Measurements from ENCODE around the gene GEMIN8. TPM values are rescaled to one million over a fixed set of nuclear protein-coding genes. Genes with fewer than 3 reads are reported as not detected.

GEMIN8 gene
- total RNA-seq, 2 donors from 2014 or later = 18.4 to 34.9 TPM

GRCh38 chrX:13966071-13966792 lies 63.5 kb downstream of the GEMIN8 start:
- Histone ChIP-seq H3K27ac (no peak overlapping the region), H3K27me3 (no peaks in the 10 kb centered on the region), H3K9me3 (no peaks in the 10 kb centered on the region), H3K4me3 (no peak overlapping the region), H3K36me3 (replicated peaks in 1 of 2; ENCODE audit: insufficient read depth in 1 of 2, low read depth in 2 of 2) (no peaks in the 10 kb centered on the region), H3K4me1 (no peaks in the 10 kb centered on the region)
- WGBS, 2 donors = 78 to 85% methylated on average over 9 to 10 of the region's 10 CpGs
- no peak for ATAC-seq
- TF ChIP-seq POLR2A (IDR thresholded peaks at IDR 0.05) = no peak
- TF ChIP-seq, protein P1, sequence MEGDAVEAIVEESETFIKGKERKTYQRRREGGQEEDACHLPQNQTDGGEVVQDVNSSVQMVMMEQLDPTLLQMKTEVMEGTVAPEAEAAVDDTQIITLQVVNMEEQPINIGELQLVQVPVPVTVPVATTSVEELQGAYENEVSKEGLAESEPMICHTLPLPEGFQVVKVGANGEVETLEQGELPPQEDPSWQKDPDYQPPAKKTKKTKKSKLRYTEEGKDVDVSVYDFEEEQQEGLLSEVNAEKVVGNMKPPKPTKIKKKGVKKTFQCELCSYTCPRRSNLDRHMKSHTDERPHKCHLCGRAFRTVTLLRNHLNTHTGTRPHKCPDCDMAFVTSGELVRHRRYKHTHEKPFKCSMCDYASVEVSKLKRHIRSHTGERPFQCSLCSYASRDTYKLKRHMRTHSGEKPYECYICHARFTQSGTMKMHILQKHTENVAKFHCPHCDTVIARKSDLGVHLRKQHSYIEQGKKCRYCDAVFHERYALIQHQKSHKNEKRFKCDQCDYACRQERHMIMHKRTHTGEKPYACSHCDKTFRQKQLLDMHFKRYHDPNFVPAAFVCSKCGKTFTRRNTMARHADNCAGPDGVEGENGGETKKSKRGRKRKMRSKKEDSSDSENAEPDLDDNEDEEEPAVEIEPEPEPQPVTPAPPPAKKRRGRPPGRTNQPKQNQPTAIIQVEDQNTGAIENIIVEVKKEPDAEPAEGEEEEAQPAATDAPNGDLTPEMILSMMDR (IDR thresholded peaks at IDR 0.05) = no peak
- intact Hi-C loops (cut with DNase I) = no loop called here
- DNase-seq = no peak

- Histone ChIP-seq H3K9me3 (no peaks in the 10 kb centered on the region), H3K27me3 (no peaks in the 10 kb centered on the region), H3K27ac (no peak overlapping the region), H3K4me3 (no peak overlapping the region), H3K4me1 (no peaks in the 10 kb centered on the region), H3K36me3 (replicated peaks in 1 of 2; ENCODE audit: insufficient read depth in 1 of 2, low read depth in 2 of 2) (no peaks in the 10 kb centered on the region)
- TF ChIP-seq POLR2A (IDR thresholded peaks at IDR 0.05) = no peak
- TF ChIP-seq, protein P1 (IDR thresholded peaks at IDR 0.05) = no peak
- DNase-seq = no peak
- no peak for ATAC-seq
- intact Hi-C loops (cut with DNase I) = no loop called here
- 80 to 83% methylated on average over 6 of the region's 6 CpGs for WGBS, 2 donors
Observed at GRCh38 chrX:13965531-13965930, 64.2 kb downstream of the GEMIN8 start.

- TF ChIP-seq, protein P1 (IDR thresholded peaks at IDR 0.05) = no peak
- TF ChIP-seq POLR2A (IDR thresholded peaks at IDR 0.05) = no peak
- DNase-seq (no peak), ATAC-seq (no peak)
- intact Hi-C loops (cut with DNase I) = no loop called here
- WGBS, 2 donors = 67 to 74% methylated on average over 4 of the region's 4 CpGs
- Histone ChIP-seq H3K27me3 (no peaks in the 10 kb centered on the region), H3K36me3 (replicated peaks in 1 of 2; ENCODE audit: insufficient read depth in 1 of 2, low read depth in 2 of 2) (no peaks in the 10 kb centered on the region), H3K9me3 (no peaks in the 10 kb centered on the region), H3K4me3 (no peak overlapping the region), H3K27ac (no peak overlapping the region), H3K4me1 (no peaks in the 10 kb centered on the region)
Observed at GRCh38 chrX:13956998-13957397, 72.7 kb downstream of the GEMIN8 start.

Other genes starting within 250 kb of the GEMIN8 start
- gene GPM6B, start 212.8 kb downstream of the GEMIN8 start, total RNA-seq = 1 to 10 TPM in 1 of 2 donors, under 1 TPM in 1; under 0.01 to 2.3 TPM

Measured in body of pancreas (tissue), 4 donors.